K562 (cell line): ENCODE data around the gene FBXO36. TPM values are rescaled to one million over a fixed set of nuclear protein-coding genes. Genes with fewer than 3 reads are reported as not detected.

ENCODE experiments used
- ATF3 ChIP-seq, 2 experiments: fragments of 450-650 bp in 1 of 2; sonication (generic) in 1 of 2; formaldehyde crosslinking in 1 of 2; IDR thresholded peaks in 1 of 2; conservative IDR thresholded peaks in 1 of 2; 2 replicates each; pipeline versions ENCODE4 v1.6.1 to v1.8.1; 2016 to 2023; ENCODE audit warnings: mild to moderate bottlenecking in 2 of 2, moderate library complexity in 2 of 2, inconsistent platforms in 1 of 2, missing genetic modification reagents in 1 of 2
- DNMT1 ChIP-seq: fragments of 450-650 bp; IDR thresholded peaks from 2 replicates; pipeline ENCODE4 v1.6.1; 2016; ENCODE audit warnings: antibody characterized with exemption, mild to moderate bottlenecking
- ELK3 ChIP-seq: fragments of 450-650 bp; formaldehyde crosslinking; IDR thresholded peaks from 2 replicates; pipeline ENCODE4 v1.4.0; 2020; ENCODE audit warnings: mild to moderate bottlenecking
- FOXA3 ChIP-seq, 2 experiments: fragments of 450-650 bp in 1 of 2; sonication (generic) in 1 of 2; formaldehyde crosslinking; IDR thresholded peaks in 1 of 2; conservative IDR thresholded peaks in 1 of 2; 2 replicates each; pipeline versions ENCODE4 v1.4.0 to v1.8.0; 2020 to 2022; ENCODE audit warnings: mild to moderate bottlenecking in 2 of 2, missing genetic modification reagents in 1 of 2
- FOXO4 ChIP-seq: fragments of 450-650 bp; formaldehyde crosslinking; IDR thresholded peaks from 2 replicates; pipeline ENCODE4 v1.4.0; 2020; ENCODE audit warnings: mild to moderate bottlenecking, moderate library complexity
- POLR2B ChIP-seq: fragments of 450-650 bp; IDR thresholded peaks from 2 replicates; pipeline ENCODE4 v1.6.1; 2018; ENCODE audit warnings: low read depth; ENCODE audit not compliant: partially characterized antibody
- POU5F1 ChIP-seq: fragments of 150-350 bp; IDR thresholded peaks from 2 replicates; pipeline ENCODE4 v1.6.1; 2014; ENCODE audit warnings: borderline replicate concordance, low read length, low read depth, mild to moderate bottlenecking; ENCODE audit not compliant: partially characterized antibody
- RBFOX2 ChIP-seq: fragments of 200-400 bp; formaldehyde crosslinking; IDR thresholded peaks from 2 replicates; pipeline ENCODE4 v1.6.1; 2017; ENCODE audit warnings: low read depth, mild to moderate bottlenecking, low read length, moderate library complexity
- RNF2 ChIP-seq: sonication (generic); IDR thresholded peaks from 2 replicates; pipeline ENCODE4 v1.6.1; 2016
- SETDB1 ChIP-seq: IDR thresholded peaks from one replicate; pipeline ENCODE4 v1.6.1; 2012; ENCODE audit warnings: low read length, control low read depth, inconsistent platforms
- TAF15 ChIP-seq: fragments of 200-400 bp; formaldehyde crosslinking; IDR thresholded peaks from 2 replicates; pipeline ENCODE4 v1.6.1; 2017; ENCODE audit warnings: mild to moderate bottlenecking, low read depth, low read length, moderate library complexity
- TGIF2 ChIP-seq: sonication (generic); formaldehyde crosslinking; IDR thresholded peaks from 2 replicates; pipeline ENCODE4 v1.8.1; 2022; ENCODE audit warnings: mild to moderate bottlenecking, missing genetic modification reagents, moderate library complexity
- ZC3H8 ChIP-seq: fragments of 450-650 bp; IDR thresholded peaks from 2 replicates; pipeline ENCODE4 v1.6.1; 2017
- ZNF134 ChIP-seq: fragments of 250-450 bp; sonication (Bioruptor Pico); conservative IDR thresholded peaks from 2 replicates; pipeline ENCODE4 v1.4.0; 2020
- ZNF175 ChIP-seq: fragments of 200-800 bp; sonication (Bioruptor generic); IDR thresholded peaks from 2 replicates; pipeline ENCODE4 v1.6.1; 2016; ENCODE audit warnings: low read depth, mild to moderate bottlenecking, missing genetic modification characterization, missing compliant biosample characterization
- ZNF395 ChIP-seq: fragments of 200-800 bp; sonication (Bioruptor generic); IDR thresholded peaks from 2 replicates; pipeline ENCODE4 v1.6.1; 2017; ENCODE audit warnings: missing genetic modification characterization, missing compliant biosample characterization
- ZNF408 ChIP-seq: fragments of 250-450 bp; sonication (Bioruptor Pico); IDR thresholded peaks from 2 replicates; pipeline ENCODE4 v1.4.0; 2020; ENCODE audit warnings: low read depth, mild to moderate bottlenecking, moderate library complexity
- ZNF436 ChIP-seq: fragments of 250-450, 450-650 bp; sonication (Bioruptor Pico); formaldehyde crosslinking; IDR thresholded peaks from 2 replicates; pipeline ENCODE4 v1.7.0; 2020; ENCODE audit warnings: mild to moderate bottlenecking
- ZNF717 ChIP-seq: fragments of 250-450 bp; sonication (Bioruptor Pico); IDR thresholded peaks from 2 replicates; pipeline ENCODE4 v1.5.0; 2021
- ZNF740 ChIP-seq, 3 experiments: fragments of 200-800 bp in 1 of 3; sonication (Bioruptor generic) in 1 of 3; sonication (generic) in 1 of 3; formaldehyde crosslinking in 1 of 3; IDR thresholded peaks; 2 replicates each; pipeline versions ENCODE4 v1.6.1 to v1.8.0; 2016 to 2022; ENCODE audit warnings: mild to moderate bottlenecking in 2 of 3, missing compliant biosample characterization in 2 of 3, missing genetic modification characterization in 2 of 3, missing genetic modification reagents in 1 of 3
- polyA plus RNA-seq, 8 experiments: library from polyadenylated mRNA; depleted of rRNA in 4 of 8; stranded (reverse) in 5 of 8; unstranded in 3 of 8; fragments of >200 nt; fragmentation: Nextera tagmentation in 2 of 8; fragmentation: Illumina TruSeq in 1 of 8; extraction: Ambion mirVana in 2 of 8; extraction: Trizol in 1 of 8; gene quantifications; 2 replicates each; pipeline versions ENCODE4 v1.2.1 to v1.2.3, GENCODE V29; 2011 to 2014; ENCODE audit warnings: inconsistent platforms in 1 of 8, missing spikeins in 1 of 8
- total RNA-seq, 7 experiments: library from RNA; depleted of rRNA in 6 of 7; stranded (reverse); fragments of >200 nt in 6 of 7; fragmentation: Illumina TruSeq in 2 of 7; extraction: Trizol in 2 of 7; gene quantifications; 2 replicates each; pipeline versions ENCODE4 v1.2.1 to v1.2.3, GENCODE V29; 2011 to 2021; ENCODE audit warnings: low replicate concordance in 1 of 7

Gene FBXO36
- total and polyA plus RNA-seq, 9 of the 15 experiments (the other 6 are each of a cell fraction or from before 2014, with no cell fraction given) = 0.40 to 0.91 (median 0.58) TPM

GRCh38 chr2:229922449-229923386 is at the start of gene FBXO36 (continued):
- TF ChIP-seq ZNF395 (CRISPR knock-in tag) = no peak
- no peak for TF ChIP-seq SETDB1
- no peak for TF ChIP-seq ZNF717 (CRISPR knock-in tag)
- TF ChIP-seq RNF2 = 0 out of 2 replicates have a peak, but pooled peaks have one; percentile 21
- TF ChIP-seq ZNF175 (CRISPR knock-in tag) = no peak
- TF ChIP-seq TGIF2 = no peak
- TF ChIP-seq ZNF436 (CRISPR knock-in tag) = no peak
- TF ChIP-seq RBFOX2 = peak; percentile 41; the same call in 1 of the 2 replicates
- no peak for TF ChIP-seq ZNF134 (CRISPR knock-in tag)
- no peak for TF ChIP-seq ZNF740 (CRISPR knock-in tag; IDR thresholded peaks at IDR 0.05)
- TF ChIP-seq ZNF740 (tag; IDR thresholded peaks at IDR 0.05) = no peak
- no peak for TF ChIP-seq TAF15
- no peak for TF ChIP-seq DNMT1
- no peak for TF ChIP-seq FOXO4 (CRISPR knock-in tag)
- TF ChIP-seq POU5F1 = no peak
- no peak for TF ChIP-seq ZNF408 (CRISPR knock-in tag)
- no peak for TF ChIP-seq ZC3H8
- TF ChIP-seq ATF3 (IDR thresholded peaks at IDR 0.05) = no peak
- TF ChIP-seq ATF3 (CRISPR knock-in tag; conservative IDR thresholded peaks at IDR 0.05) = no peak
- no peak for TF ChIP-seq ELK3 (CRISPR knock-in tag)
- TF ChIP-seq POLR2B = no peak
- no peak for TF ChIP-seq FOXA3 (CRISPR knock-in tag; conservative IDR thresholded peaks at IDR 0.05 in 1 of 2, IDR thresholded peaks at IDR 0.05 in 1 of 2)
